Fibroblast of the aortic adventitia (primary cell): ENCODE results near the gene SLC7A6OS. TPM values are rescaled to one million over a fixed set of nuclear protein-coding genes. Genes with fewer than 3 reads are reported as not detected.

ENCODE experiments used
- DNase-seq: peaks from one replicate; pipeline ENCODE4 v3.0.0-alpha.2; 2010; ENCODE audit warnings: low read depth
- H3K4me3 ChIP-seq: 2 replicates; pipeline ENCODE4 v1.5.1; 2011; ENCODE audit warnings: low read depth, mild to moderate bottlenecking, control low read depth, low read length, moderate library complexity
- CTCF ChIP-seq: IDR thresholded peaks from 2 replicates; pipeline ENCODE4 v1.5.1; 2011; ENCODE audit warnings: mild to moderate bottlenecking, low read length, control low read depth, inconsistent platforms; ENCODE audit not compliant: insufficient read depth
- total RNA-seq: library from RNA; depleted of rRNA; stranded (reverse); fragments of >200 nt; gene quantifications from 2 replicates; pipeline ENCODE4 v1.2.3, GENCODE V29; 2012; ENCODE audit warnings: low replicate concordance

SLC7A6OS gene
- total RNA-seq, 1 donor = 11.5 TPM

- DNase-seq = no peak
- no peak for TF ChIP-seq CTCF
- no peak overlapping the region for H3K4me3 ChIP-seq
These were observed 36.3 kb downstream of the SLC7A6OS start for GRCh38 chr16:68274441-68274840.

- no peak for DNase-seq
- H3K4me3 ChIP-seq = no peak overlapping the region
- no peak for TF ChIP-seq CTCF
These were observed 36.9 kb downstream of the SLC7A6OS start for GRCh38 chr16:68273896-68274295.

DNA sequence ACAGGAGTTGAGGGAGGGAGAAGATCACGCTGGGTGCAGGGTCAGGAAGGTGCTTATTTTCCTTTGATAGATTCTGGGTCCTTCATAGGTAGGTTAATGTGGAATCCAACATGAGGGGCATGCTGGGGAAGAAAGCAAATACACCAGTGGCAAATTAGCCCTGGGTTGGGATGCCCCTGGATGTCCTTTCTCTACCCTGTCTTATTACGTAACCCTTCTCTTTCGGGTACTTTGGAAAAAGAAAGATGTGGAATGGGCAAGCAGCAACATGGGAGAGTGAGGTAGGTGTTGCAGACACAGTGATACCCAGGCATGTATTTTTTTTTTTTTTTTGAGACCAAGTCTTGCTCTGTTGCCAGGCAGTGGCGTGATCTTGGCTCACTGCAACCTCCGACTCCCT, 37.3 kb downstream of the SLC7A6OS start:
- no peak for DNase-seq
- H3K4me3 ChIP-seq = no peak overlapping the region
- no peak for TF ChIP-seq CTCF

DNA sequence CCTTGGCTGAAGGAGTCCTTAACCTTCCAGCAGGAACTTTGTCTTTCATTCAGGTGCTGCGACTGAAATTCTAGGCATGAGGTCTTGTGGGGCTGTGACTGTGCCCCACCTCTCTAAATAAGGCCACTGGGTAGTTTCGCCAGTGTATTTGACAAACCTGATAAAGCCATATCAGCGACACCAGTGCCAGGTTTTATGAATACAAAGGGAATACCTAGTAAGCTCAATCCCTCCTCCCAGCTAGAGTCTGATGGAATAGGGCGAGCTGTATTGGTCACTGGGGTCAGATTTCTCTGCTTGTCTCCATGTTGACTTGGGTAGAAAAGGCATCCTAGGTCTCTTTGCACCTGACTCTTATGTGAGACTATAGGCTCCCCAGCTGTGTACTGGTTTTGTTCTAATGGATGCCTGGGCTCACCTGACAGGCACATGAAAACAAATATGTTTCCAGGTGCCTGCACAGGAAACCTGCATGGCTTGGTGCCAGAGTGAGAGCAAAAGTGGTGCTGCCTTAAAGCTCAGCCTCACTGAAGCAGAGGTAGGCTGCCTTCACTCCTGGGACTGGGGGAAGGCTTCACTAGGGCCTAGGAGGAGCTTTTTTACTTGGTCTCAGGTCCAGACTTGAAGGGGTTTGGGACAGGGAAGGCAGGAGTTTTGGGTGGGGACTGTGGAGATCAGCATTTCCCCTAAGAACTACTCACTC, 38.1 kb downstream of the SLC7A6OS start:
- H3K4me3 ChIP-seq = no peak overlapping the region
- DNase-seq = no peak
- no peak for TF ChIP-seq CTCF

GRCh38 chr16:68270353-68270752, 40.4 kb downstream of the SLC7A6OS start:
- DNase-seq = no peak
- no peak overlapping the region for H3K4me3 ChIP-seq
- no peak for TF ChIP-seq CTCF

DNA sequence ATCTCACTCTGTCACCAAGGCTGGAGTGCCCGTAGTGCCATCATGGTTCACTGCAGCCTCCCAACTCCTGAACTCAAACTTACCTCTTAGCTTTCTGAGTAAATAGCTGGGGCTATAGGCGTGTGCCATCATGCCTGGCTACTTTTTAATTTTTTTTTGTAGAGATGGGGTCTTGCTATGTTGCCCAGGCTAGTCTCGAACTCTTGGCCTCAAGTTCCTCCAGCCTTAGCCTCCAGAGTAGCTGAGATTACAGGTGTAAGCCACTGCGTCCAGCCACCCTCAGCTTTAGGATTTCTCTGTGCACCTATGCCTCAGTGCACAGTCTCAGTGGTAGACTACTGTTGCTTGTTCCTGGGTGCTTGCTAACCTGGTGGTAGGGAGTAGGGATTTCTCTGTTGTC, 41.0 kb downstream of the SLC7A6OS start:
- no peak for TF ChIP-seq CTCF
- no peak overlapping the region for H3K4me3 ChIP-seq
- no peak for DNase-seq
